Measurements from ENCODE around the gene NFATC1. TPM values are rescaled to one million over a fixed set of nuclear protein-coding genes. Genes with fewer than 3 reads are reported as not detected.

NFATC1 gene
- total RNA-seq, 1 donor from 2014 or later, result 80.3 TPM

DNA sequence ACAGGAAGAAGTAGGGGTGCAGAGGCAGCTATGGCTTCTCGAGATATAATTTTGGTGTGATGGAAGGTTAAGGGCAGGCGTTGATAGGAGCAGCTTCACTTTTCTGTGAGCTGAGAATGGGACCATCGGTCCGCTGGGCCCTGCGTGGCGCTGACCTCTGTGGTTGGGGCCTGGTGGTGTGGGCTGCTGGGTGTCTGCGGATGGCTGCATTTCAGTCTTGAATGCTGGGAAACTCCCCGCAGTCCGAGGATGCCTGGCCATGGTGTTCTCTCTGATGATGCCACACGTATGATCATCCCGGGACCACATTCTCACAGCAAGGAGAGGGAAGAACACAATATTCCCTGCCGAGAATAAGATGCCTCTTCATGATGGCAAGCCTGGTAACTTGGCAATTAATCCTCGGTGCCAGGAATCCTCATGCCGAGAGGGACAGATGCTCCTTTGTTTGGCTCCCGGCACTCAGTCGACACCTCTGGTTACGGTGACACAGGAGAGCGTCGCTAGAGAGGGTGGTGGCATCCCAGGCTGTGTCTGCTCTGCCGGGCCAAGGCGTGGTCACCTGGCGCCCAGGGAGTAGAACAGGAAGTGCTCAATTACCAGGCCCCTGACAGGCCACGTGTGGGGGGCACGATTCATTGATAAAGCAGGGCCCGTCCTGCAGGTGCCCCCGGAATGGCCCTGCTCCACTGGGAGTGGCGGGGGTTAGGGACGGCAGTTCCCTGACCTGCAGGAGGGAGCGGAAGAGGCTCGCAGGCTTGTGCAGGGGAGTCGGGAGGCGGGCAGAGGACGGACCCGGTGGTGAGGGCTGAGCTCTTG is 164.5 kb downstream of the NFATC1 start:
- no peak for ATAC-seq
- intact Hi-C loops (cut with DNase I), result no loop called here
- peak; percentile 52 for DNase-seq (ENCODE audit: low spot score)

DNA sequence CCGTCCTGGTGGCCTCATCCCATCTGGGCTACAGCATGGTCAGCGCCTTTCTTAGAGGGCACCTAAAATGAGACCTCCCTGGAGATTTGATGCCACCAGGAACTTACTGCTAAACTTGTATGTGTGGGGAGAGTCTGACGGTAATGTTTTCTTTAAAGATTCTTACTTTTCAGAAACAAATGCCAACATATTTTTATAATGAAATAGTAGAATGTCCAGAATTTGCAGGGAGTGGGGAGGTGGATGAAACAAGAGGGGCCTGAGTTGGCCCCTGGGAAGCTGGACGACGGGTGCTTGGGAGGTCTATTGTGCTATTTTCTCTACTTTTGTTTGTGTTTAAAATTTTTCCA is 165.1 kb downstream of the NFATC1 start:
- ATAC-seq (no peak), DNase-seq (ENCODE audit: low spot score) (peak; percentile 25)
- intact Hi-C loops (cut with DNase I), result no loop called here

GRCh38 chr18:79563949-79564348 is 168.2 kb downstream of the NFATC1 start:
- intact Hi-C loops (cut with DNase I), result no loop called here
- DNase-seq (ENCODE audit: low spot score) (no peak), ATAC-seq (no peak)

- intact Hi-C loops (cut with DNase I), result no loop called here
- DNase-seq (ENCODE audit: low spot score) (no peak), ATAC-seq (no peak)
Observed at GRCh38 chr18:79564441-79564840, 168.7 kb downstream of the NFATC1 start.

DNA sequence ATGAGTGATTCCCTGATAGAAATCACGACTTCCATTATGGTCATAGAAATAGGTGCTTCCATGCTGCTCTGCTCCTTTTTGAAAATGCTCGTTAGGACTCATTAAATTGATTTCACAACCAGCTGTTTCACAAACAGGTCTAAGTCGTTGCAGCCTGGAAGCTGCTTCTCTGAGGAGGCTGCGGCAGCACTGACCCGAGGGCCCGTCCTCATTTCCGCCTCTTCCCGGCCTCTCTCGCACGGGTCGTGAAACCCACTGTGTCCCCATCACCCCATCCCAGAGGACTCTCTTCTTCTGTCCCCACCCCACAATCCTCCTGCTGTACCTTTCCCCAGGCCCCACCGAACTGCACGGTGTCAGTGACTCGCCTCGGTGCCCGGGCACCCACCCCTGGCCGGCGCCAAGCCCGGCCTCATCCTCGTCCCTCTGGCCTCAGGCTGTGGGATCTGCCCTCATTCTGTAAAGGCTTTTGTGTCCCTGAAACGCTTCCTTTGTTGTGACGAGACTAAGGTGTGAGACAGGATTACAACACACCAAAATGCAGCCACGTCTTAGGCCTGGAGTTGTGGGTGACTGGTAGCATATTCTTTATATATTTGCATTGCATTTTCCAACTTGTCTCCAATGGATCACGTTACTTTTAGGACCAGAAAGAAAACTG is 171.2 kb downstream of the NFATC1 start:
- intact Hi-C loops (cut with DNase I), result no loop called here
- DNase-seq (ENCODE audit: low spot score), result peak; percentile 45
- ATAC-seq, result no peak

- ATAC-seq (peak; percentile 72), DNase-seq (ENCODE audit: low spot score) (peak; percentile 65)
- intact Hi-C loops (cut with DNase I), result no loop called here
Observed at GRCh38 chr18:79567481-79568147, 171.9 kb downstream of the NFATC1 start.

GRCh38 chr18:79568543-79569205 is 172.9 kb downstream of the NFATC1 start:
- intact Hi-C loops (cut with DNase I), result no loop called here
- DNase-seq (ENCODE audit: low spot score) (peak; percentile 33), ATAC-seq (no peak)

GRCh38 chr18:79569720-79570119 is 174.0 kb downstream of the NFATC1 start:
- DNase-seq (ENCODE audit: low spot score) (peak; percentile 52), ATAC-seq (no peak)
- intact Hi-C loops (cut with DNase I), result no loop called here

GRCh38 chr18:79570266-79571201 is 174.8 kb downstream of the NFATC1 start:
- ATAC-seq (no peak), DNase-seq (ENCODE audit: low spot score) (peak; percentile 54)
- intact Hi-C loops (cut with DNase I), result no loop called here

DNA sequence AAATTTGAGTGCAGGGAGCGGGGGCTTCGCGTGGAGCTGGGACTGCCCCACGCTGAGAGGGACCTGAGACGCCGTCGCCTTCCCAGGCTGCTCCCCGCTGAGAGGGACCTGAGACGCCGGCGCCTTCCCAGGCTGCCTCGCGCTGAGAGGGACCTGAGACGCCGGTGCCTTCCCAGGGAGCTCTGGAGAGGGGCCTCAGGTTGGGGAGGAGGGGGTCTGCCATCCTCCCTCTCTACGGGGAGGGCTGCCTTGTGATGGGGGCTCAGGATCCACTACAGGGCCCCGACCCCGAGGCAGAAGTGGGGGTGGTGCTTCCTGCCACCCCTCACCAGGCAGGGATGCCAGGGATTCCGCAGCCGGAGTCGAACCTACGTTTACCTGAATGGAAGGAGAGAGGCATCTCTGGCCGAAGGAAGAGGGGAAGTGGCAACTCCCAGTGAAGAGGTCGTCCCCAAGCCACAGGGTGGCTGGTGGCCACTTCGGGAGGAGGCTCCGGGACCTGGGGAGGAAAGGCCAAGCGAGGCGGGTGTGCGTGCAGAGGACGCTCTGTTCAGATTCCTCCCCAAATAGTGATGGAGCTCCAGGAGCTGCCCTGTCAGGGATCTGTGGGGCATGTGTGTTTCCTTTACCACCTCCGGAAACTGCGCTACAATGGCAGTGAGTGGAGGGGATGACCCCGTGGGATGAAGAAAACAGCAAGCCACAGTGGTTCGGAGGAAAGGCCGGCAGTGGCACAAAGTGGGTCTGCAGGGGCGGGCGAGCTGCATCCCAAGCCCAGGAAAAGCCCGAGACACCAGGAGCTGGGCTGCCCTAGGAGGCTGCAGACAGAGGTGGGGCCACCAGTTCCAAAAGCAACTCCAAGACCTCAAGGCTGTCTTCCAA is 175.7 kb downstream of the NFATC1 start:
- ATAC-seq, result no peak
- peak; percentile 59 for DNase-seq (ENCODE audit: low spot score)
- intact Hi-C loops (cut with DNase I), result no loop called here

DNA sequence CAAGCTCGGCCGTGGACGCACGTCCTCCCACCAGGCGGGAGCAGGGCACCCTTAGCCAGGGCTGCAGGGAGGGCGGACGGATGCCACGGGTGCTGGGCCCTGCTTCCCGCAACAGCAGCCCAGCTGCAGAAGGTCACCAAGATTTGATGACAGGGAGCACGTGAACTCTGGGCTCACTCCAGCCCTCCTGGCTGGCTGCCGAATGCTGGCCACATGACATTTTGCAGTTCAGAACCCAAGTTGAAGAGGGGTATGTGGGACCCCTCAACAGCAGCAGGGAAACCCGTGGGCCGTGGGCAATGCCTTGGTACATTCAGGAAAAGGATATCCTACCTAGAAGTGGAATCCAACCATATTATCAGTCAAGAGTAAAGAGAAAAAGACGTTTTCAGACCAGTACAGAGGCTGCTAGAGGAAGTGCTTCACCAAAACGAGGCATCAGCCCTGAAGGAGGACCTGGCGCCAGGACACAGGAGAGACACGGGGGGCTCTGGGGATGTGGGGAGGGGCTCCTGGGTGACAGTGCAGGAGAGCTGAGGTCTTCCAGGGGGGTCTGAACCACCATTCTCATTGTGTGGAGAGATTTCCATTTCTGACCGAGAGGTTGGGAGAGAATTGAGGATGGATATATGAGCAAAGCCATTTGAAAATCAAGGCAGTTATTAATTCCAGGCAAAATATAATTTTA is 176.5 kb downstream of the NFATC1 start:
- no peak for ATAC-seq
- DNase-seq (ENCODE audit: low spot score), result peak; percentile 45
- intact Hi-C loops (cut with DNase I), result no loop called here

DNA sequence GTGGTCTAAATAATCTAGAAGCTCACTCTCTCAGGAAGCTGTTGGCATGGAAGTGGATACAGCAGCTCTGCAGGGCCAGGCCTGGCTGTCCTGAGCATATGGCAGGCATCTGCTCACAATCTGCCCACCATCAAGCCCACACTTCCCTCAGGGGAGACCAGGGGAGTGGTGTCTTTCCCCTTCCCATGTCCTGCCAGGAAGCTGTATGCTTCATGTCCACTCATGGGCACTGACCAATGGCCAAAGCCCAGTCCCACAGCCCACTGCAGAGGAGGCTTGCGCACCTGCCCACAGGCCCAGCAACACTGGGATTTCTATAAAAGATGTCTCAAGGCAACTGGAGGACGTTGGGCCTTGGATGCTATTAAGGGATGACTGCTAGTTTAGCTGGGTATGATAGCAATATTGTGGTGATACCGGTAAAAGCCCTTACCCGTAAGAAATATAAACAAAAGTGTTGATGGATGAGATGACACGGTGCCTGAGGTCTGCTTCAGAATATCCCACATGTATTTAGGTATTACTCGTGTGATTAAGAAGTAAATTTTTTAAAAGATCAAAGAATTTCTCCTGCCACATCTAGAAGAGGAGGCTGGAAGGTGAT is 177.2 kb downstream of the NFATC1 start:
- intact Hi-C loops (cut with DNase I), result no loop called here
- ATAC-seq (no peak), DNase-seq (ENCODE audit: low spot score) (peak; percentile 27)

DNA sequence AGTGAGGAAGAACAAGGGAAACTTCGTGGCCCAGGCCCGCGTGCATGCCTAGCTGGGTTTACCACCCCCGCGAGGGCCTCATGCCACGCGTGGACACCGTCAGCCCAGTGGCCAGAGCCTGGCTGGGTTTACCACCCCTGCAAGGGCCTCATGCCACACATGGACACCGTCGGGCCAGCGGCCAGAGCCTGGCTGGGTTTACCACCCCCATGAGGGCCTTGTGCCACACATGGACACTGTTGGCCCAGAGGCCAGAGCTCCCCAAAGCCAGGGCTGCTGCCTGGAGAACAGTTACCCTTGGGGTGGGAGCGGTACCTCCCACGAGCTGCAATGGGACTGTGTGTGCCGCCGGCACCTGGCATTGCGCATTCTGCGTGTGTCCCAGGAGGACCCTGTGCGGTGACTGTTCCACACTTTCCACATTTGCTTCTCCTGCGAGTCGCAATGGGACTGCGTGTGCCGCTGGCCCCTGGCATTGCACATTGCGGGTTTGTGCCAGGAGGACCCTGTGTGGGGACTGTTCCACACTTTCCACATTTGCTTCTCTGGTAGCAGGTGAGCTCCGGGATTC is 178.3 kb downstream of the NFATC1 start:
- intact Hi-C loops (cut with DNase I), result no loop called here
- DNase-seq (ENCODE audit: low spot score) (peak; percentile 52), ATAC-seq (no peak)

GRCh38 chr18:79574938-79575525 is 179.3 kb downstream of the NFATC1 start:
- intact Hi-C loops (cut with DNase I), result no loop called here
- peak; percentile 56 for DNase-seq (ENCODE audit: low spot score)
- ATAC-seq, result peak; percentile 64

- intact Hi-C loops (cut with DNase I), result no loop called here
- ATAC-seq, result peak; percentile 71
- DNase-seq (ENCODE audit: low spot score), result peak; percentile 71
Observed at GRCh38 chr18:79575891-79576685, 180.4 kb downstream of the NFATC1 start.

Measured in sciatic nerve (tissue), 2 donors.